Adipocyte (in vitro differentiated cells): Measurements from ENCODE around the gene KLHDC8A.
"Not testable (repeated sequence)": the region's sequence is repeated elsewhere in the genome, so short reads cannot be mapped to it uniquely, and the experiment has no call there.

Experiments
- DNase-seq: peaks from one replicate; pipeline ENCODE4 v3.0.0-alpha.2; 2015; ENCODE audit warnings: low read depth
- H3K27me3 ChIP-seq: replicated peaks from 2 replicates; pipeline ENCODE4 v1.7.0; 2013; ENCODE audit warnings: mild to moderate bottlenecking, low read length, moderate library complexity; ENCODE audit not compliant: control insufficient read depth, insufficient read depth
- H3K36me3 ChIP-seq: 2 replicates; pipeline ENCODE4 v1.7.0; 2013; ENCODE audit warnings: low read length, mild to moderate bottlenecking, moderate library complexity; ENCODE audit not compliant: control insufficient read depth, insufficient read depth, severe bottlenecking
- H3K4me1 ChIP-seq: 2 replicates; pipeline ENCODE4 v1.7.0; 2013; ENCODE audit warnings: mild to moderate bottlenecking, low read length, moderate library complexity; ENCODE audit not compliant: control insufficient read depth, insufficient read depth
- H3K4me3 ChIP-seq: 2 replicates; pipeline ENCODE4 v1.7.0; 2013; ENCODE audit warnings: mild to moderate bottlenecking, low read length, moderate library complexity
- H3K9ac ChIP-seq: 2 replicates; pipeline ENCODE4 v1.7.0; 2013; ENCODE audit warnings: mild to moderate bottlenecking, low read length, moderate library complexity
- H3K9me3 ChIP-seq: 2 replicates; pipeline ENCODE4 v1.7.0; 2013; ENCODE audit warnings: mild to moderate bottlenecking, low read length, moderate library complexity; ENCODE audit not compliant: control insufficient read depth

Gene KLHDC8A

GRCh38 chr1:205356440-205357139 lies at the start of gene KLHDC8A:
KLHDC8A (minus strand) TSS chr1:205356922; CDS start chr1:205343604, 13,318 bp downstream.
- H3K4me3 ChIP-seq: peak within 1 kb of the TSS; percentile 29
- H3K36me3 ChIP-seq: no peaks in the 10 kb centered on the region
- H3K4me1 ChIP-seq: peaks cover 9% of the 10 kb centered on the region
- DNase-seq: no peak
- no peak within 1 kb of the TSS for H3K9ac ChIP-seq
- H3K9me3 ChIP-seq: no peaks in the 10 kb centered on the region
- peaks cover 47% of the 10 kb centered on the region for H3K27me3 ChIP-seq

- H3K9me3 ChIP-seq, H3K36me3 ChIP-seq, H3K4me1 ChIP-seq, H3K9ac ChIP-seq, DNase-seq, H3K4me3 ChIP-seq: not testable (repeated sequence)
- peaks cover 12% of the 10 kb centered on the region for H3K27me3 ChIP-seq
Measured at GRCh38 chr1:205406252-205406651, 49.5 kb upstream of the KLHDC8A start.

- not testable (repeated sequence) for H3K4me1 ChIP-seq, H3K9ac ChIP-seq, DNase-seq, H3K9me3 ChIP-seq, H3K4me3 ChIP-seq, H3K36me3 ChIP-seq
- H3K27me3 ChIP-seq: peaks cover 12% of the 10 kb centered on the region
Measured at GRCh38 chr1:205404484-205404883, 47.8 kb upstream of the KLHDC8A start.

GRCh38 chr1:205398586-205398985 lies 41.9 kb upstream of the KLHDC8A start:
- no peak for DNase-seq
- Histone ChIP-seq H3K4me3 (no peak overlapping the region), H3K9ac (no peak overlapping the region), H3K4me1 (no peaks in the 10 kb centered on the region), H3K36me3 (no peaks in the 10 kb centered on the region), H3K9me3 (peaks cover 9% of the 10 kb centered on the region), H3K27me3 (peaks cover 21% of the 10 kb centered on the region)

- Histone ChIP-seq H3K9ac (no peak overlapping the region), H3K36me3 (no peaks in the 10 kb centered on the region), H3K4me3 (no peak overlapping the region), H3K4me1 (no peaks in the 10 kb centered on the region), H3K27me3 (peaks cover 25% of the 10 kb centered on the region), H3K9me3 (peaks cover 9% of the 10 kb centered on the region)
- peak; percentile 44 for DNase-seq
Measured at GRCh38 chr1:205396967-205397616, 40.4 kb upstream of the KLHDC8A start.

GRCh38 chr1:205395616-205396015 lies 38.9 kb upstream of the KLHDC8A start:
- Histone ChIP-seq H3K36me3 (no peaks in the 10 kb centered on the region), H3K9me3 (peaks cover 9% of the 10 kb centered on the region), H3K4me1 (no peaks in the 10 kb centered on the region), H3K4me3 (no peak overlapping the region), H3K9ac (no peak overlapping the region), H3K27me3 (peaks cover 30% of the 10 kb centered on the region)
- no peak for DNase-seq

- Histone ChIP-seq H3K9ac (no peak overlapping the region), H3K4me3 (no peak overlapping the region), H3K27me3 (peaks cover 29% of the 10 kb centered on the region), H3K36me3 (no peaks in the 10 kb centered on the region), H3K4me1 (no peaks in the 10 kb centered on the region), H3K9me3 (peaks cover 9% of the 10 kb centered on the region)
- DNase-seq: no peak
Measured at GRCh38 chr1:205392650-205393049, 35.9 kb upstream of the KLHDC8A start.

- DNase-seq: no peak
- peaks cover 9% of the 10 kb centered on the region for H3K9me3 ChIP-seq
- no peak overlapping the region for H3K9ac ChIP-seq
Measured at GRCh38 chr1:205391386-205391785, 34.7 kb upstream of the KLHDC8A start.

GRCh38 chr1:205387845-205388244 lies 31.1 kb upstream of the KLHDC8A start:
- H3K27me3 ChIP-seq: peaks cover 14% of the 10 kb centered on the region
- no peak for DNase-seq
- no peaks in the 10 kb centered on the region for H3K36me3 ChIP-seq
- H3K4me3 ChIP-seq: no peak overlapping the region
- H3K9me3 ChIP-seq: no peaks in the 10 kb centered on the region
- H3K4me1 ChIP-seq: no peaks in the 10 kb centered on the region
- H3K9ac ChIP-seq: no peak overlapping the region

More at GRCh38 chr1:205391386-205391785, 34.7 kb upstream of the KLHDC8A start:
- no peaks in the 10 kb centered on the region for H3K36me3 ChIP-seq
- no peaks in the 10 kb centered on the region for H3K4me1 ChIP-seq
- no peak overlapping the region for H3K4me3 ChIP-seq
- H3K27me3 ChIP-seq: peaks cover 23% of the 10 kb centered on the region

- not testable (repeated sequence) for H3K4me1 ChIP-seq, DNase-seq
Measured at GRCh38 chr1:205382990-205383389, 26.3 kb upstream of the KLHDC8A start.

GRCh38 chr1:205382561-205382960 lies 25.8 kb upstream of the KLHDC8A start:
- DNase-seq: no peak
- no peak overlapping the region for H3K4me3 ChIP-seq
- H3K36me3 ChIP-seq: no peaks in the 10 kb centered on the region
- H3K9me3 ChIP-seq: no peaks in the 10 kb centered on the region
- no peak overlapping the region for H3K9ac ChIP-seq
- no peaks in the 10 kb centered on the region for H3K4me1 ChIP-seq
- peaks cover 24% of the 10 kb centered on the region for H3K27me3 ChIP-seq

More at GRCh38 chr1:205382990-205383389, 26.3 kb upstream of the KLHDC8A start:
- peaks cover 20% of the 10 kb centered on the region for H3K27me3 ChIP-seq
- H3K4me3 ChIP-seq, H3K9me3 ChIP-seq, H3K36me3 ChIP-seq, H3K9ac ChIP-seq: not testable (repeated sequence)
